T-helper 2 cell (primary cell): ENCODE measurements around the gene PVR.
"Not testable (repeated sequence)": the region's sequence is repeated elsewhere in the genome, so short reads cannot be mapped to it uniquely, and the experiment has no call there.

Experiments
- DNase-seq, 5 experiments: peaks; one replicate each; pipeline versions ENCODE4 v3.0.0 to v3.0.0-alpha.2; 2012 to 2022

The PVR gene

GRCh38 chr19:44677019-44677811 is 33.5 kb downstream of the PVR start:
- no peak for DNase-seq

GRCh38 chr19:44680536-44680935 is 36.8 kb downstream of the PVR start:
- DNase-seq: no peak

- no peak for DNase-seq
Observed at GRCh38 chr19:44681992-44682790, 38.5 kb downstream of the PVR start.

- no peak for DNase-seq
Observed at GRCh38 chr19:44682807-44683206, 39.1 kb downstream of the PVR start.

- DNase-seq: no peak
Observed at GRCh38 chr19:44683434-44684210, 39.9 kb downstream of the PVR start.

- DNase-seq: not testable (repeated sequence)
Observed at GRCh38 chr19:44684396-44684795, 40.7 kb downstream of the PVR start.

- no peak for DNase-seq
Observed at GRCh38 chr19:44684892-44685863, 41.5 kb downstream of the PVR start.

GRCh38 chr19:44685877-44686276 is 42.2 kb downstream of the PVR start:
- no peak for DNase-seq

GRCh38 chr19:44686896-44687295 is 43.2 kb downstream of the PVR start:
- DNase-seq: no peak

- no peak for DNase-seq
Observed at GRCh38 chr19:44687888-44688287, 44.2 kb downstream of the PVR start.

GRCh38 chr19:44689290-44690130 is 45.8 kb downstream of the PVR start:
- peak; percentile 29 to 67 (median 64) for DNase-seq

GRCh38 chr19:44690131-44690440 is 46.4 kb downstream of the PVR start:
- no peak for DNase-seq

- DNase-seq: no peak
Observed at GRCh38 chr19:44692379-44692721, 48.6 kb downstream of the PVR start.

GRCh38 chr19:44694184-44694579 is 50.5 kb downstream of the PVR start:
- DNase-seq: peak in 2 of 5 experiments; percentile 10 to 35

GRCh38 chr19:44696939-44697669 is 53.4 kb downstream of the PVR start:
- no peak for DNase-seq

GRCh38 chr19:44697670-44698034 is 53.9 kb downstream of the PVR start:
- no peak for DNase-seq

GRCh38 chr19:44698492-44699201 is 54.9 kb downstream of the PVR start, which contains the start of gene CEACAM16:
TSS of gene CEACAM16 (plus strand) at chr19:44699151. CDS start at chr19:44701457, 2,306 bp downstream.
- no peak for DNase-seq

- DNase-seq: no peak
Observed at GRCh38 chr19:44700547-44700946, 56.8 kb downstream of the PVR start.

- DNase-seq: no peak
Observed at GRCh38 chr19:44701228-44701627, 57.5 kb downstream of the PVR start.
